ENCODE measurements around the gene CFAP74. TPM values are rescaled to one million over a fixed set of nuclear protein-coding genes. Genes with fewer than 3 reads are reported as not detected.

CFAP74 gene
- total RNA-seq, 1 donor from 2014 or later, result not detected

DNA sequence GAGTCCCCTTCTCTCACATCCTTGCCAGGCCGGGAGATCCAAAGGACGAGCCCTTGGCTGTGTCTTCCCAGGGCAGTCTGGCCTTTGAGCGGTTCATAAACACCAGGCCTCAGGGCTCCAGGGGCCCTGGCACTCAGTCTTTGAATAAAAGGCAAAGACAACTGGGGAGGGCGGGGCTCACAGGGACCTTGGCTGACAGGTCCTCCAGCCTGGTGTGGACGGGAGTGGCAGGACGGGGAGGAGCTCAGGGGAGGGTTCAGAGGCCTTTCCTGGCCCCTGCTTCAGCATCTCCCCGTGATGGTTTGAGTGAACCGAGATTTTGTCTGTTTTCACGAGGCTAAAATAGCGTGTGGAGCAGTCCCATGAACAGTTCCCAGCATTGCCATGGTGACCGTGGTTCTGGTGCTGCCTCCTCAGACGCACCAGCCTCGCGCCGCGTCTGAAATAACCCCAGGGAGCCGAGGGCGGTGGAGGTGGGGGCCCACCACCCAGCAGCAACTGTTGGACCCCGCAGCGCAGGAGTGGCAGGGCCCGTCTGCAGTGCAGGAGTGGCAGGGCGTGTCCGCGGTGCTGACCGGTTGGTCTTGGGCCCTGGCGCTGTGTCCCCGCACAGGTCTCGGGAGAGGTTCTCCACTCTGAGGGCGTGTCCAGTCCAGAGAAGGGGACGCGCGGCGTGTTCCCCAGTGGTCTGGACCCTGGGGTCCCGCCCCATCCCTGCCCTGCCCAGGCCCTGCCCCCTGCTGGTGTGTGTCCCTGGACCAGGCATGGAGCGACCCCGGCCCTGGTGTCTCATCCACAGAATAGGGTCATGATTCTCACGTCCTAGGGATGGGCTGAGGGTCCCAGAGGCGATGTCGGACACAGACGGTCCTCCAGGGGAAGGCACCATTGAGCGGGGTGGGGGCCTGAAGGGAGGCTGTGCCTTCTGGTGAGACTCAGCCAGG is 39.5 kb upstream of the CFAP74 start:
- intact Hi-C loops (cut with micrococcal nuclease), result no loop called here

DNA sequence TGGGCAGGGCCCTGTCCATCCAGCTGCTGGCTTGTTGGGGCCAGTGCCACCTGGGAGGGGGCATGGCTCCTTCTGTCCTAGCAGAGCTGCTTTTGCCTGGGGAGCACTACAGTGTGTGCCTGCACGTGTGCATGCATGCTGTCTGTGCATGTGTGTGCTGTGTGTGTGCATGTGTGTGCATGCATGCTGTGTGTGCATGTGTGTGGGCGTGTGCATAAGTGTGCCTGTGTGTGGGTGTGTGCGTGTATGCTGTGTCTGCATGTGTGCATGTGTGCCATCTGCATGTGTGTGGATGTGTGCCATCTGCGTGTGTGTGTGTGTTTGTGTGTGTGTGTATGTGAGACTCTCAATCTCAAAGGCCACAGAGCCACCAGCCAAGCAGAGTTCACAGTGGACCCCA is 38.3 kb upstream of the CFAP74 start:
- intact Hi-C loops (cut with micrococcal nuclease), result no loop called here

- intact Hi-C loops (cut with micrococcal nuclease), result no loop called here
Observed at GRCh38 chr1:2041305-2041704, 37.7 kb upstream of the CFAP74 start.

- intact Hi-C loops (cut with micrococcal nuclease), result no loop called here
Observed at GRCh38 chr1:2039251-2039650, 35.7 kb upstream of the CFAP74 start.

DNA sequence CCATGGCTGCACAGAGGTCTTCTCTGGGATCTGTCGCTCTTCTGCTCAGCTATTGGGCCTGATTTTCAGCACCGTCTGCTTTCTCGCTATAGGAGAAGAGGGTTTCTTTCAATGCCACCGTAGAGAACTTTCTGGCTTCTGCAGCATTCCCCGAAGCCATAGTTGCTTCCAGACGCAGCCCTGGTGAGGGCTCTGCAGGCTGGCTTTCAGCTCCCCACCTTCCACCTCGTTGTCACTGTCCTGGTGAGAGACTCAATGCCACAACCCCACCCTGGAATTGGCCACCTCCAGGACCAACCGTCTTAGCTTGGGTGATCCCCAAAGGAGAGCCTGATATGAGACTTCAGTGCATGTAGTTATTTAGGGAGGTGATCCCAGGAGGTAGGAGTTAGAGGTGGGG is 34.6 kb upstream of the CFAP74 start:
- intact Hi-C loops (cut with micrococcal nuclease), result no loop called here

DNA sequence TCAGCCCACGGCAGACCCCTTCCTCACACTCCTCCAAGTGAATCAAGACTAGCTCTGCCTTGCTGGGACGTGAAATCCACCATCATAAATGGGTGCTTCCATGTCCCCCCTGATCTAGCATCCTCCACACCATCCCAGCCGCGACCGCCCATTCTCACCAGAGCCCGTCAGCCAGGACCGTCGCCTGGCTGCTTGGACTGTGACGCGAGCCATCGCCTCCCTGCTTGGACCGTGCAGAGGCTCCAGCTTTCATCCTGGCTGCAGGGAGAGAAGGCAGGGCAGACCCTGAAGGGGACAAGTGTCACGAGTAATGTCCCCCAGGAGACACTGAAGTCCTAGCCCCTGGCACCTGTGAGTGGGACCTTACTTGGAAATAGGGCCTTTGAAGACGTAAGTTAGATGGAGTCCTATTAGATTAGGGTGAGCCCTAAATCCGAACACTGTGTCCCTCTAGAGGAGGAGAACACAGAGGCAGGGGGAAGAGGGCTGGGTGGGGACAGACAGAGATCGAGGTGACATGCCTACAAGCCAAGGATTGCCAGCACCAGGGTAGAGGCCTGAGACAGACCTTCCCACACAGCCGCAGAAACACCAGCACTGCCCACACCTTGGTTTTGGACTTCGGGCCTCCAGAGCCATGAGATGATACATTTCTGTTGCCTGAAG is 33.9 kb upstream of the CFAP74 start:
- intact Hi-C loops (cut with micrococcal nuclease), result no loop called here

GRCh38 chr1:2036287-2036686 is 32.7 kb upstream of the CFAP74 start:
- intact Hi-C loops (cut with micrococcal nuclease), result no loop called here

DNA sequence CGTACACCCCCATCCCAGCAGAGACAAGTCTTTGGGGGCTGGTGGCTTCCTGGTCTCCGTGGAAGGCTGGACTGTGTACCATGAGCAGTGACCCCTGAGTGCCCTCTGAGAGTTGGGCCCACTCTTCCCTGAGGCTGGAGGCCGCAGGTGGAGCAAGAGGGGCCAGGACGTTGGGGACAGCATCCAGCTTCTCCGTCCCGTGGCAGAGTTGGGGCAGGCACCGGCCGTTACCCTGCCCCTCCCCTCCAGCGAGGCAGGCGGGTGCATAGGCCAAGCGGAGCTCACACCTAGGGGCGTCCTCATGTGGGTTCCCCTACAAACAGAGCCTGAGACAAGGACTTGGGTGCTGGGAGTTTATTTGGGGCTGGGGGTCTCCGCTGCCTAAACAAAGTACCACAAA is 29.6 kb upstream of the CFAP74 start:
- intact Hi-C loops (cut with micrococcal nuclease), result no loop called here

- intact Hi-C loops (cut with micrococcal nuclease), result no loop called here
Observed at GRCh38 chr1:2032737-2033136, 29.2 kb upstream of the CFAP74 start.

- intact Hi-C loops (cut with micrococcal nuclease), result no loop called here
Observed at GRCh38 chr1:2031546-2032540, 28.3 kb upstream of the CFAP74 start.

DNA sequence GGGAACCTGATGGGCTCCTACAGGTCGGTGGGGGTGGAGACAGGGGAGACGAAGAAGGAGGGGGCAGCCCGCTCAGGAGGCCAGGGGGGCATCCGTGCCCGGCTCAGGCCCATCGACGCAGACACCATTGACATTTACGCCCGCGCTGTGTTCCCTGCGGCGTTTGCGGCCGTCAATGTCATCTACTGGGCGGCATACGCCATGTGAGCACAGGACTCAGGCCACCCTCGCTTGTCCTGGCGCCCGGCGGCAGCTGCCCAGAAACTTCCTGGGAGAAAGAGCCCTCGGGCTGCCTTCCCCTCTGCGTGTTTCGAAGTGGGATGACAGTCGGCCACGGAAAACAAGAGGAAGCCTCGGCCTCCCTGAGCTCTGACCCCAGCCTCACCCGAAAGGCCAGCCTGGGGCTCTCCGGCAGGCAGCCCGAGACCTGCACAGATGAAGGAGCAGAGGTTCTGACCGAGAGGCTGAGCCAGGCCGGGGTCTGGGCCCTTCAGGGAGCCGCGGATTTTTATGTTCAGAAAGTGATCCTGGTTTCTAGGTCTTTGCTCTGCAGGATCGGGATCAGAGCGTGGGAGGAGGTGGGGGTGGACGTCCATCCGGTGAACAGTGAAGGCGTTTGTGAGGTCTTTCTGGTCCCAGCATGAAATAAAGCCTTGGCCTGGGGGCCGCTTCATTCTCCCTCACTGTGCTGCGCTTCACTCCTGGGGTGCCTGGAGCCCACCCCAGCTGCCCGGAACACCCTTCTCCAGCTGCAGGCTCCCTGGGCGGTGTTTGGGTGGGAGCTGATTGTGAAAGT is 26.7 kb upstream of the CFAP74 start:
- intact Hi-C loops (cut with micrococcal nuclease), result no loop called here

DNA sequence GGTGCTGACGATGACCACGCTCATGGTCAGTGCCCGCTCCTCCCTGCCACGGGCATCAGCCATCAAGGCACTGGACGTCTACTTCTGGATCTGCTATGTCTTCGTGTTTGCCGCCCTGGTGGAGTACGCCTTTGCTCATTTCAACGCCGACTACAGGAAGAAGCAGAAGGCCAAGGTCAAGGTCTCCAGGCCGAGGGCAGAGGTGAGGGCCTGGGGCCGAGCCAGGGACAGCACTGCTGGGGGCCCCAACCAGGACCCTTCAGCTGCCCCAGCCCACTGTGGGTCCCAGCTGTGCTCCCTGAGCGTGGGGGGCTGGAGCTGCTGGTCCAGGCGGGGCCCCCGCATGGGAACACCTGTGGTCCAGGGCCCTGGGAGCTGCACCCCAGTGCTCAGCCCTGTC is 26.0 kb upstream of the CFAP74 start:
- intact Hi-C loops (cut with micrococcal nuclease), result no loop called here

DNA sequence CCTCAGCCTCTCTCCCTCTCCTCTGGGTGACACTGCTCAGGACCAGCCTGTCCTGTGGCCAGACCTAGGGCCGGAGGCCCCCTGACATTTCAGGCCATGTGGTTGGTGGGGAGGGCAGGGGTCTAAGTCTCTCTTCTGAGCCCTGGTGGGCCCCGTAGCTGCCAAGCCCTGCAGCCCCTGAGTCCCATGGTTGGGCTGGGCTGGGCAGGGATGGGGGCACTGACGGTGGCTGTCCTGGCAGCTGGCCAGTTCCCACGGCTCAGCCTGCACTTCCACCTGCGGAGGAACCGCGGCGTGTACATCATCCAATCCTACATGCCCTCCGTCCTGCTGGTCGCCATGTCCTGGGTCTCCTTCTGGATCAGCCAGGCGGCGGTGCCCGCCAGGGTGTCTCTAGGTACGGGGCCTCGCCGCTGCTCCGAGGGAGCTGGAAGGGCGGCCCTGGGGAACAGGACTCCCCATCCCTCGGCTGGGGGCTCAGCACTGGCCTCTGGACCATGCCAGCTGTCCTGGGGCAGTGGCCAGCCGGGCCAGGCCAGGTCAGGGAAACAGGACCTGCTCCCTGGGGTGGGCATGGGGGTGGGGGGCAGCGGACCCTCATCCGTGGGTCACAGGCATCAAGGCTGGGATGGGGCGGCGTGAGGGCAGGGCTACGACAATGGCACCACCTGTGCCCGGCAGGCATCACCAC is 25.4 kb upstream of the CFAP74 start:
- intact Hi-C loops (cut with micrococcal nuclease), result no loop called here

DNA sequence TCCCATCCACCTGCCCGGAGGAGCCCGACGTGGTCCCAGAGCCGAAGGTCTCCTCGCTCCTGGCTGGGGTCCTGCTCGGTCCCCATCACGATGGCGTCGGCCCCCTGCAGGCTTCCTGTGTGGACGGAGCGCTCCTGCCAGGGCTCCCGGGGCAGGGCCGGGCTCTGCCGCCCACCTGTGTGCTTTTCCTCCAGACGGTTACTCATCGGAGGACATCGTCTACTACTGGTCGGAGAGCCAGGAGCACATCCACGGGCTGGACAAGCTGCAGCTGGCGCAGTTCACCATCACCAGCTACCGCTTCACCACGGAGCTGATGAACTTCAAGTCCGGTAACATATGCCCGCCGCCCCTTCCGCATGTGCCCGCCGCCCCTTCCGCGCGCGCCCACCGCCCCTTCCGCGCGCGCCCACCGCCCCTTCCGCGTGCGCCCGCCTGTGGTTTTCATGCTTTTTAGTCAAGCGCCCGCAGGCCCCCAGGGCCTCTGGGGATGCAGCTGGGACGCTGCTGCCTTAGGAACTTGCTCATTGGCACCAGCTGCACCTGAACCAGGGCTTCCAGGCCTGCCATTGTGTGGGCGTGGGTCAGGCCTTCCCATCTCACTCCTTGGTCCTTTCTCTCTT is 24.5 kb upstream of the CFAP74 start:
- intact Hi-C loops (cut with micrococcal nuclease), result no loop called here

DNA sequence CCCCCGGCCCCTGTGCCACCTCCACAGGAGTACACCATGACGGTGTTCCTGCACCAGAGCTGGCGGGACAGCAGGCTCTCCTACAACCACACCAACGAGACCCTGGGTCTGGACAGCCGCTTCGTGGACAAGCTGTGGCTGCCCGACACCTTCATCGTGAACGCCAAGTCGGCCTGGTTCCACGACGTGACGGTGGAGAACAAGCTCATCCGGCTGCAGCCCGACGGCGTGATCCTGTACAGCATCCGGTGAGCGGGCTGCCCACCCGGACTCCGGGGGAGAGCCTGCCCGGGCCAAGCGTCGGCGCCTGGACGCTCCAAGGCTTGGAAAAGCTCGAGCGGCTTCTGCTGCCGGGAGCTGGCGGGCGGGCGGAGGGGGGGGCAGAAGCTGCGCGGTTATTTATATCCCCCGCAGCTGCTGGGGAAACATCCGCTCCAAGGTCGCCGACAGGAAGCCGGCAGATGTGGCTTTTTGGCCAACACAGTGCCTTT is 21.9 kb upstream of the CFAP74 start:
- intact Hi-C loops (cut with micrococcal nuclease), result no loop called here

DNA sequence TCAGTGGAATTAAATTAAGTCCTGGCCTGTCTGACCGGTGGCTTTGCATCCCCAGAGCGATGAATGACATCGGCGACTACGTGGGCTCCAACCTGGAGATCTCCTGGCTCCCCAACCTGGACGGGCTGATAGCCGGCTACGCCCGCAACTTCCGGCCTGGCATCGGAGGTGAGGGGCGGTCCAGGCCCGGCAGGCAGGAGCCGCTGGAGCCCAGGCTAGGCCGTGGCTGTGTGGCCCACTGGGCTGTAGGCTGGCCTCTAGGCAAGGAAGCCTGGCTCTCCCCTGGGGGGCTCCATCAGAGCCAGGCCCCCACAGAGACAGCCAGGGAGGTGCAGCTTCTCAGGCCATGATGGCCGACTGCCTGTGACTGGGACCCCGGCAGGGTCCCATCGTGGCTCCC is 21.3 kb upstream of the CFAP74 start:
- intact Hi-C loops (cut with micrococcal nuclease), result no loop called here

DNA sequence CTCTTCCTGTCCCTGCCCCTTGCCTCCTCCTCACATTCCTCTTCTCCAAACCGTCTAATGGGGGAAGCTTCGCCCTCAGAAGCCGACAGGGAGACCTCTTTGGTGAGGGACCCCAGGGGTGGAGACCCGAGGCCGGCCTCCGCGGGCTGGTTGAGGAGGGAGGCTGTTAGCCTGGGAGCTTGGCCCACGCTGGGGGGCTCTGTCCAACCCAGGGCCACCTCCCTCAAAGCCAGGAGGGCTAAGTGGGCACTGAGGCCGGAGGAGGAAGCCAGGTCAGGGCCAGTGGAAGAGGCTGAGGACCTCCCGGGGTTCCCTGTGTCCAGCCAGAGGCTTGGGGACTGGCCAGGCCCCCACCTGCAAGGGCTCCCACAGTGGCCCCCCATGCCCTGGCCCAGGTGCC is 20.9 kb upstream of the CFAP74 start:
- intact Hi-C loops (cut with micrococcal nuclease), result no loop called here

- intact Hi-C loops (cut with micrococcal nuclease), result loop anchor here (2.0 kb wide), 1 partner anchor 58 kb away; no protein-coding TSS in a partner anchor
Observed at GRCh38 chr1:2023187-2023586, 19.6 kb upstream of the CFAP74 start.

GRCh38 chr1:2022063-2022770 is 18.6 kb upstream of the CFAP74 start:
- intact Hi-C loops (cut with micrococcal nuclease), result loop anchor here (2.0 kb wide), 1 partner anchor 59 kb away; no protein-coding TSS in a partner anchor

Measured in T-helper 1 cell treated with Interleukin-12 subunit alpha and Interleukin-12 subunit beta and Interleukin-4 antibody, amounts not matched to agents 30 ng/mL and 1 ng/mL, for 36 hours (primary cell).